HG03175 (cell line): ENCODE results near the gene ALOX15B.
A peak's percentile ranks its signal among the peaks of the same experiment; 100 is the strongest.

Experiments used
- ATAC-seq: cut with Tn5 transposase; IDR thresholded peaks from one replicate; pipeline ENCODE4 v1.9.1; 2021; ENCODE audit warnings: mild to moderate bottlenecking, moderate library complexity; ENCODE audit not compliant: unreplicated experiment

ALOX15B gene

DNA sequence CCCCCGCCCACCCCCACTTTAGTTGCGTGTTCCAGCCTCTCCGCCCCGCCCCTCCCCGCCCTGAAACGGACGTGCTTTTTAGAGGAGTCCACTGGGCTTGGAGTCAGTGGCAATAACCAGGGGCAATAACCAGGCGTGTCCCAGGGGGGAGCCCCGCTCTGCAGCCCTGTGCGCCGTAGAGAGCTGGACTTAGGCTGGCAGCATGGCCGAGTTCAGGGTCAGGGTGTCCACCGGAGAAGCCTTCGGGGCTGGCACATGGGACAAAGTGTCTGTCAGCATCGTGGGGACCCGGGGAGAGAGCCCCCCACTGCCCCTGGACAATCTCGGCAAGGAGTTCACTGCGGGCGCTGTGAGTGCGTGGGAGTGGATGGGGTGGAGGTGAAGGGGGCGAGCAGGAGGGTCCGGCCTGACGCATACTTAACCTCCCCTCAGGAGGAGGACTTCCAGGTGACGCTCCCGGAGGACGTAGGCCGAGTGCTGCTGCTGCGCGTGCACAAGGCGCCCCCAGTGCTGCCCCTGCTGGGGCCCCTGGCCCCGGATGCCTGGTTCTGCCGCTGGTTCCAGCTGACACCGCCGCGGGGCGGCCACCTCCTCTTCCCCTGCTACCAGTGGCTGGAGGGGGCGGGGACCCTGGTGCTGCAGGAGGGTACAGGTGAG lies at the start of gene ALOX15B:
Gene ALOX15B (plus strand): TSS at position 106 of the 657 bp plus-strand sequence. CDS start 97 bp downstream, at position 203.
- no peak for ATAC-seq

GRCh38 chr17:7989781-7990655 lies 48.8 kb upstream of the ALOX15B start:
- ATAC-seq: peak; percentile 80

- ATAC-seq: no peak
Measured at GRCh38 chr17:7992516-7992915, 46.3 kb upstream of the ALOX15B start.

DNA sequence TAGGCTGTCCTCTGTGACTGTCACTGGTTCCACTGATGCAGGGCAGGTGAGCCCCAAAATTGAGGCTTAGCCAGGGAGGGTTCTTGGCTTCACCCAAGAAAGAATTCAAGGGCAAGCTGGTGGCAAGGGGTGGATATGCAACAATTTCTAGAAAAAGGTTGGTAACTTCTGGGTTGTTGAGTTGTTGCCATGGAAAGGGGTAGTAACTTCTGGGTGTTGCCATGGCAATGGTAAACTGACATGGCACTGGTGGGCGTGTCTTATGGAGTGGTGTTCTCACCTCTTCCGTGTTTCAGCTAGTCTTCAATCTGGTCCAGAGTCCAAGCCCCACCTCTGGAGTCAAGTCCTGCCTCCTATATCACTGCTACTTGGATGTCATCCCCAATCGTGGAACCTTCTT lies 45.9 kb upstream of the ALOX15B start:
- ATAC-seq: no peak

DNA sequence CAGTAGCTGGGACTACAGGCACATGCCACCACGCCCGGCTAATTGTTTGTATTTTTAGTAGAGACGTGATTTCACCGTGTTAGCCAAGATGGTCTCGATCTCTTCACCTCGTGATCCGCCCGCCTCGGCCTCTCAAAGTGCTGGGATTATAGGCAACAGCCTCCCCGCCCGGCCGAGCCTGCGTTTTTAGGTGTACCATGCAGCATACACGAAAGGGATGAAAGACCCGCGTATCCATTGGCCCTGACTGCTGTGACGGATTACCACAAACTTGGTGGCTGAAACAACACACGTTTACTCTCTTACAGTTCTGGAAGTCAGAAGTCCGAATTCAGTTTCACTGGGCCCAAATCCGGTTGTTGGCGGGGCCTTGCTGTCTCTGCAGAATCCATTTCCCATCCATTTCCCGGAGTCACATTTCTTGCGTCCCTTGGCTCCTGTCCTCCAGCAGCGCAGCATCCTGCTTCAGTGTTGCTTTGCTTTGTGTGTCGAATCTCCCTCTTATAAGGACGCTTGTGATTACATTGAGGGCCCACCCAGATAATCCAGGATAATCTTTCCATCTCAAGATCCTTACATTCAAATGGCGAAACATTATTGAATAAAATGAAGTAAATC lies 44.8 kb upstream of the ALOX15B start:
- no peak for ATAC-seq

GRCh38 chr17:7995724-7996123 lies 43.1 kb upstream of the ALOX15B start:
- ATAC-seq: no peak

DNA sequence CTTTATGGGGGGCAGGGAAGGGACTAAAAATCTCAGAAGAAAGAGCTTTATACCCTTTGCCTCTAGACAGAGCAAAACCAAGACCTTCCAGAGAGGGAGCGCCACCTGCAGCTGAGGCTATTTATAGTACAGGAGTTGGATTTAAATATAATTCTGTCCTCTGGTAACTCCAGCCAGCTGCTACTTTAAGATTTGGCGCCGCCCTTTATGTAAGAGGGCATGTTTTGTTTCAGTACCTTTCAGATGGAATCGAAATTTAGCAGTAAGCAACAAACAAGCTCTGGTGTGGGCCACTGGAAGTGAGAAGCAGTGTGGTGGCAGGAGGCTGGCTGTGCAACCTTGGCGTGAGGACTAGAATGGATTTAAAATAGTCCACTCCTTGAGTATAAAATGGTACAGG lies 41.7 kb upstream of the ALOX15B start:
- ATAC-seq: no peak

- ATAC-seq: no peak
Measured at GRCh38 chr17:8001976-8002720, 36.7 kb upstream of the ALOX15B start, which contains the start of gene GUCY2D. GUCY2D (plus strand) TSS chr17:8002615; CDS start chr17:8003048, 433 bp downstream.

- ATAC-seq: no peak
Measured at GRCh38 chr17:8002721-8003593, 35.9 kb upstream of the ALOX15B start.

GRCh38 chr17:8003594-8004181 lies 35.2 kb upstream of the ALOX15B start:
- no peak for ATAC-seq

GRCh38 chr17:8004899-8005298 lies 34.0 kb upstream of the ALOX15B start:
- ATAC-seq: no peak

DNA sequence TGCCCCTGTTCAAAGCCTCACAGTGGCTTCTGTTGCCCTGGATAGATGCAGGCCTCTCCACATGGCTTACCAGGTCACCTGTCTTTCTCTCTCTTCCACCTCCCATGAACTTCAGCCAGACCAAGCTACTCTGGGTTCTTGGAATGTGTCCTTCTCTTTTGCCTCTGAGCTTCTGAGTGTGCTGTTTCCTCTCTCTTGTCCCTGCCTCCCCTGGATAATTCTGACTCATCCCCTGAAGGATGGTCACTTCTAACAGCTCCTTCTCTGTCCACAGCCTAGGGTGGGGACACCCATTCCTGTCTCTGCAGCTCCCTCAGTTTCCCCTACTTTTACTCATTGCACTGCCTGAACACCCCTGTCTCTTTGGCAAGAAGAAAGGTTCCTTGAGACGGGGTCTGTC lies 33.5 kb upstream of the ALOX15B start:
- ATAC-seq: no peak

DNA sequence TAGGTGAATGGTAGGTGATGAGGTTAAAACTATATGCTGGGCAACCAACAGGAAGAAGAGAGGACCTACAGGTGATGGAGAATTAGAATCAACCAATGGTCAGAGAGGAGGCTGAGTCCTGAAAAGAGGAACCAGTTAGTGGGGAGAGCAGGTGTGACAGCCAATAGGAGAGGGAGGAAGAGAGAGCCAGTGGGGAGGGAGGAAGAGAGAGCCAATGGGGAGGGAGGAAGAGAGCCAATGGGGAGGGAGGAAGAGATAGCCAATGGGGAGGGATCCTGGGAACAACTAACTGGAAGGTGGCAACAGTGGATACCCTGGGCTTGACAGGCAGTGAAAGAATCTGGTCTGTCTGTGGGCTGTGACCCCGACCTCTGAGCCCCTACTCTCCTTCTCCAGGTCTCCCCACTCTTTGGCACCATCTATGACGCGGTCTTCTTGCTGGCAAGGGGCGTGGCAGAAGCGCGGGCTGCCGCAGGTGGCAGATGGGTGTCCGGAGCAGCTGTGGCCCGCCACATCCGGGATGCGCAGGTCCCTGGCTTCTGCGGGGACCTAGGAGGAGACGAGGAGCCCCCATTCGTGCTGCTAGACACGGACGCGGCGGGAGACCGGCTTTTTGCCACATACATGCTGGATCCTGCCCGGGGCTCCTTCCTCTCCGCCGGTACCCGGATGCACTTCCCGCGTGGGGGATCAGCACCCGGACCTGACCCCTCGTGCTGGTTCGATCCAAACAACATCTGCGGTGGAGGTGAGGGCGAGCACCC lies 32.7 kb upstream of the ALOX15B start:
- no peak for ATAC-seq

GRCh38 chr17:8006836-8007680 lies 31.8 kb upstream of the ALOX15B start:
- ATAC-seq: no peak

DNA sequence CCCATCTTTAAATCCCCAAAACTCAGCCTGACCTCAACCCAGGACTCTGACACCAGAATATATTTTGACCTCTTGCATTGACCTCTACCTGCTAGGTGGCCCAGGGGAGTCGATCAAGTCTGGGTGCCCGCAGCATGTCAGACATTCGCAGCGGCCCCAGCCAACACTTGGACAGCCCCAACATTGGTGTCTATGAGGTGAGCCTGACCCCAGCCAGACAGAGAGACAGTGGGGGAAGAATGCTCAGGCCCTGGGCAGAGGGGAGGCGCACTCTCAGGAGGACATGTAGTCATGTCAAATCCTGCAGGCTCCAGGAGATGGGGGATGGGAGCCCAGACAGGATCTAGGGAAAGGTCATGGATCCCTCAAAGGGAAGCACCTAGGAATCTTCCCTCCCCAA lies 31.0 kb upstream of the ALOX15B start:
- no peak for ATAC-seq

DNA sequence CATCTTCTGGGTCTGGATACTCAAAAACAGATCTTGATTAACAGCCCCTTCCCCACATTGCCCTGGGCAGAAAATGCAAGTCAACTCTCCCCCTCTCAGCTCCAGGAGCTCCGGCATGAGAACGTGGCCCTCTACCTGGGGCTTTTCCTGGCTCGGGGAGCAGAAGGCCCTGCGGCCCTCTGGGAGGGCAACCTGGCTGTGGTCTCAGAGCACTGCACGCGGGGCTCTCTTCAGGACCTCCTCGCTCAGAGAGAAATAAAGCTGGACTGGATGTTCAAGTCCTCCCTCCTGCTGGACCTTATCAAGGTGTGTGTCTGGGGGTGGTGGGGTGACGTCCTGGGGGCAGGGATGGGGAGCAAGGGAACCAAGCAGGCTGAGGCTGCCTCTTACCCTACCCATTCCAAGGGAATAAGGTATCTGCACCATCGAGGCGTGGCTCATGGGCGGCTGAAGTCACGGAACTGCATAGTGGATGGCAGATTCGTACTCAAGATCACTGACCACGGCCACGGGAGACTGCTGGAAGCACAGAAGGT lies 26.7 kb upstream of the ALOX15B start:
- ATAC-seq: no peak

DNA sequence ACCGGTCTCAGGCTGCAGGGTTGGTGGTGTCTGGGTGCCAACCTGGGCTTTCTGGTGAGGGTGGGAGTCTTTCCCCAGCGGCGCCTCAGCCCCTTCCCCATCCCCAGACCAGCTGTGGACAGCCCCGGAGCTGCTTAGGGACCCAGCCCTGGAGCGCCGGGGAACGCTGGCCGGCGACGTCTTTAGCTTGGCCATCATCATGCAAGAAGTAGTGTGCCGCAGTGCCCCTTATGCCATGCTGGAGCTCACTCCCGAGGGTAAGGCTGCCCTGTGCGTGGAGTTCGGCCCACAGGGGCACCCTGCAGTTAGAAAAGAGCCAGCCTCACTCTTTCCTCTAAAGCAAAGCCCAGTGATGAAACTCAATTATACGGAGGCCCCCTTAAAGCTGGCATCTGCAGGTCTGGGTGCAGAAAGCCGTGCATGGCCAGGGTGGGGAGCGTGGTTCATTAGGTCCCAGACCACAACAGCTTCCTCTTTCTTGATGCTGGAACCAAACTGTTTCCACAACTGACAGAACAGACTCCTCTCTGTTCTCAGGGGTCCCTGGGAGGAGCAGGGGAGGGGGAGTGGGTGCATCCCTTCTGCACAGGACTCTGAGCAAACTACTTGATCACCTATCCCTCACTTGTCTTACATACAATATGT lies 25.7 kb upstream of the ALOX15B start:
- no peak for ATAC-seq
